ENCODE data around the gene ART1.

ART1 gene

GRCh38 chr11:3658252-3658651, 13.3 kb downstream of the ART1 start:
- H3K4me3 ChIP-seq (replicated peaks in 1 of 2; ENCODE audit: low read depth in 2 of 2, low read length in 2 of 2) = no peak overlapping the region
- TF ChIP-seq CTCF (IDR thresholded peaks at IDR 0.05; ENCODE audit: low read depth, low read length) = no peak
- no peak for DNase-seq (ENCODE audit: low read depth in 2 of 2)

GRCh38 chr11:3659595-3660515, 14.9 kb downstream of the ART1 start:
- H3K4me3 ChIP-seq (replicated peaks in 1 of 2; ENCODE audit: low read depth in 2 of 2, low read length in 2 of 2) = no peak overlapping the region
- no peak for TF ChIP-seq CTCF (IDR thresholded peaks at IDR 0.05; ENCODE audit: low read depth, low read length)
- no peak for DNase-seq (ENCODE audit: low read depth in 2 of 2)

GRCh38 chr11:3660960-3661359, 16.0 kb downstream of the ART1 start:
- no peak for TF ChIP-seq CTCF (IDR thresholded peaks at IDR 0.05; ENCODE audit: low read depth, low read length)
- H3K4me3 ChIP-seq (replicated peaks in 1 of 2; ENCODE audit: low read depth in 2 of 2, low read length in 2 of 2) = no peak overlapping the region
- no peak for DNase-seq (ENCODE audit: low read depth in 2 of 2)

GRCh38 chr11:3662856-3663255, 17.9 kb downstream of the ART1 start:
- no peak for TF ChIP-seq CTCF (IDR thresholded peaks at IDR 0.05; ENCODE audit: low read depth, low read length)
- no peak for DNase-seq (ENCODE audit: low read depth in 2 of 2)
- no peak overlapping the region for H3K4me3 ChIP-seq (replicated peaks in 1 of 2; ENCODE audit: low read depth in 2 of 2, low read length in 2 of 2)

- DNase-seq (ENCODE audit: low read depth in 2 of 2) = no peak
- no peak for TF ChIP-seq CTCF (IDR thresholded peaks at IDR 0.05; ENCODE audit: low read depth, low read length)
Measured at GRCh38 chr11:3664032-3664630, 19.2 kb downstream of the ART1 start.

GRCh38 chr11:3665336-3666022, 20.6 kb downstream of the ART1 start:
- no peak overlapping the region for H3K4me3 ChIP-seq (replicated peaks in 1 of 2; ENCODE audit: low read depth in 2 of 2, low read length in 2 of 2)
- no peak for TF ChIP-seq CTCF (IDR thresholded peaks at IDR 0.05; ENCODE audit: low read depth, low read length)
- no peak for DNase-seq (ENCODE audit: low read depth in 2 of 2)

More at GRCh38 chr11:3664032-3664630, 19.2 kb downstream of the ART1 start:
- no peak overlapping the region for H3K4me3 ChIP-seq (replicated peaks in 1 of 2; ENCODE audit: low read depth in 2 of 2, low read length in 2 of 2)
